Activated gamma-delta T cell (primary cell): ENCODE results near the gene CEBPA.
"Not testable (repeated sequence)": the region's sequence is repeated elsewhere in the genome, so short reads cannot be mapped to it uniquely, and the experiment has no call there.

Source experiments
- DNase-seq: peaks from one replicate; lab custom pipeline; 2025; lab: John Stamatoyannopoulos, UW

The CEBPA gene

GRCh38 chr19:33300894-33301143 is 1.5 kb downstream of the CEBPA start:
- no peak for DNase-seq

GRCh38 chr19:33300009-33300893 is 2.1 kb downstream of the CEBPA start:
- DNase-seq = no peak

- DNase-seq = no peak
Observed at GRCh38 chr19:33299051-33299688, 3.2 kb downstream of the CEBPA start.

GRCh38 chr19:33298146-33298911 is 4.0 kb downstream of the CEBPA start:
- no peak for DNase-seq

DNA sequence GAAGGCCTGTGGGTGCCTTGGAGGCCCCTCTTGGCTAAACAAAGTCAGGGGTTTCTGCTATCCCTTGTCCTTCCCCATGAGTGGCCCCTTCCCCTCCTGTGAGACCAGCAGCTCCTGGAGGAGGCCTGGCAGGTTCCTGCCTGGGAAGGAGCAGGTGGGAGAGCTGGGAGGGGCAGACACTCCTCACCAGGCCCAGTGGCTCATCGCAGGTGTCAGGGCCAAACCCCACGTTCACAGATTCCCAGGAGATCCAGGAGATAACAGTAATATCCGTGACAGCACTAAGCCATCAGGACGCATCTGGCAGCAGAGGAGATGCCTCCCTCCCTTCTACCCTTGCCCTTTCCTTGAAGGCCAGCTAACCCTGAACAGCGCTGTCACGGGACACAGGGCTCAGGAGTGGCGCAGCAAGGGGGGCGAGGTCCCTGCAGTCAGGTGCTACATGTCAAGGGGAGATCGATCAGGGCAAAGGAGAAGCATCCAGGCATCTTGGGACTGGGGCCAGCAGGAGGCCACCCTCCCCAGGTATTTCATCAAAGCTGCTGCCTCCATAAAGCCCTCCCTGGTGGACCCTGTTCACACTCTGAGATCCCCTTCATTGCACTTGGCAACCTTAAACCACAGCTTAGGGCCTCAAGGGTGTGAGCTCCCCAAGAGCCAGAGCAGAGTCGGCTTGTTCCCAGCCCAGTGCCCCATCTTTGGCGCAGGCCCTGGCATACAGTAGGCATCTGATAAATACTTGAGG is 4.8 kb downstream of the CEBPA start:
- DNase-seq = no peak

DNA sequence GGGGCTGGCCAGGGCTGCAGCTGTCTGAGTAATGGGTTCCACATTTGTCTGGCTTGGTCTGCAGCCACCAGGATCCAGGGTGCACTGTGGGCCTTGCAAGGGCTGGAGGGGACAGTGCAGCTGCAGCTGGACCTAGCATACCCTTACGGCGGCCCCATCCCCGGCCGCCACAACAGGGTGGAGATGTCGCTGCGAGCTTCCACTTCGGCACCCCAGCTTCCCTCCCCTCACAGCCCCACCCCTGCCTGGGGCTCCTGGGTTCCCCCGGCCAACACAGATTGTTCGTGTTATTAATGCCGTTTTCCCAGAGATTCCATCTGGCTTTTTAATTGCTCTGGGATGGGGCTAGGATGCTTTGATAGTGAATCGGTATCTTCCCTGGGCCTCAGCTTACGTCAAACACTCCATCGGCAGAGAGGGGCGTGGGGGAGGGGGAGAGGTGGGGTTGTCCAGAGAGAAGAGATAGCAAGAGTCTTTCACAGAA is 5.8 kb downstream of the CEBPA start:
- no peak for DNase-seq

DNA sequence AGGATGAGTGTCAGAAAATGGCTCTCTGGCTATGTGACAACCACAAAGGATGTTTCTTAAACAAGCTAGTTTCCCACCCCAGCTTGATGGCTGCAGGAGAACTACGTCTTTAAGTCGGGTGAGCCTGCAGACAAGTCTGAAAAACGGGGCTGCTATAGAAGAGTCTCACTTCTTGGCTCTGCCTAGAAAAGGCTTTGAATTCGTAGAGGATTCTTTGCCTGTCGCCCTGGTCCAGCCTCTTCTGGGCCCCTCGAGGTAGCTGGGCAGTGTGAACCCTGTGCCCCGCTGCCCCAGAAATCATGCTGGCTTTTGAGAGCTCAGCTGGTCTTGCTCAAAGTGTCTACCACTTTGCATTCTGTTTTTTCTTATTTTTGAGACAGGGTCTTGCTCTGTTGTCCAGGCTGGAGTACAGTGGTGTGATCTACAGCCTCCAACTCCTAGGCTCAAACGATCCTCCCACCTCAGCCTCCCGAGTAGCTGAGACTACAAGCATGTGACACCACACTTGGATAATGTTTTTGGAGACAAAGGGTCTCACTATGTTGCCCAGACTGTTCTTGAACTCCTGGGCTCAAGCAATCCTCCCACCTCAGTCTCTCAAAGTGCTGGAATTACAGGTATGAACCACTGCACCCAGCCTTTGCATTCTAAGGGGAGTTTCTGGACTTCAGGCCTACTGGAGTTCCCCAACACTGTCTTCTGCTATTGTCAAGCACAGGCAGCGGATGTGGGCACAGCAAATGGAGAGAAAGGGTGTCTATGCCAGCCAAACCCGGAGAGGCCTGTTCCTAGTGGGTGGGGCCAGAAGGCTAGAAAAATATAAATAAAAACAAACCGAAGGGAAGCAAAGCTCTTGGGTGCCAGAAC is 6.5 kb downstream of the CEBPA start:
- no peak for DNase-seq

GRCh38 chr19:33295046-33295445 is 7.3 kb downstream of the CEBPA start:
- not testable (repeated sequence) for DNase-seq

DNA sequence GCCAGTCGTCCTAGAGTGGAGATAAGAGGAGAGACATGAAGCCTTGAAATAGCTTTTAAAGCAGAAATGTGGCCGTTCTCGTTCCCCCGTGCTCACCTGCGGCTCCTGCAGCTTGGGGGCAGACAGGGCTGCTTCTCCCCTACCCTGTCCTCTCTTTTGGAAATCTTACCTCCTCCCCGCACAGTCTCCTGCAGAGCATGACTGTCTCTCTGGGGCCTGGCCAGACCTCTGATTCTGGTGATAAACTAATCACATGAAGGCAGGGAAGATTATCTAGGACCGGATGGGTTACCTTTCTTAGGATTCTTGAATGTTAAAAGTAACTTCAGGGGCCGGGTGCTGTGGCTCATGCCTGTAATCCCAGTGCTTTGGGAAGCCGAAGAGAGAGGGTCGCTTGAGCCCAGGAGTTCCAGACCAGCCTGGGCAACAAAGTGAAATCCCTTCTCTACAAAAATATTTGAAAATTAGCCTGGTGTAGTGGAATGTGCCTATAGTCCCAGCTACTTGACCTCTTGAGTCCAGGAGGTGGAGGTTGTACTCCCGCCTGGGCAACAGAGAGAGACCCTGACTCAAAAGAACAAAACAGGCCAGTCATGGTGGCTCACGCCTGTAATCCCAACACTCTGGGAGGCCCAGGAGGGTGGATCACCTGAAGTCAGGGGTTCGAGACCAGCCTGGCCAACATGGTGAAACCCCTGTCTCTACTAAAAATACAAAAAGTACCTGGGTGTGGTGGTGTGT is 8.1 kb downstream of the CEBPA start:
- DNase-seq = no peak

- DNase-seq = no peak
Observed at GRCh38 chr19:33293255-33294057, 8.9 kb downstream of the CEBPA start.

- no peak for DNase-seq
Observed at GRCh38 chr19:33292595-33293254, 9.6 kb downstream of the CEBPA start.

DNA sequence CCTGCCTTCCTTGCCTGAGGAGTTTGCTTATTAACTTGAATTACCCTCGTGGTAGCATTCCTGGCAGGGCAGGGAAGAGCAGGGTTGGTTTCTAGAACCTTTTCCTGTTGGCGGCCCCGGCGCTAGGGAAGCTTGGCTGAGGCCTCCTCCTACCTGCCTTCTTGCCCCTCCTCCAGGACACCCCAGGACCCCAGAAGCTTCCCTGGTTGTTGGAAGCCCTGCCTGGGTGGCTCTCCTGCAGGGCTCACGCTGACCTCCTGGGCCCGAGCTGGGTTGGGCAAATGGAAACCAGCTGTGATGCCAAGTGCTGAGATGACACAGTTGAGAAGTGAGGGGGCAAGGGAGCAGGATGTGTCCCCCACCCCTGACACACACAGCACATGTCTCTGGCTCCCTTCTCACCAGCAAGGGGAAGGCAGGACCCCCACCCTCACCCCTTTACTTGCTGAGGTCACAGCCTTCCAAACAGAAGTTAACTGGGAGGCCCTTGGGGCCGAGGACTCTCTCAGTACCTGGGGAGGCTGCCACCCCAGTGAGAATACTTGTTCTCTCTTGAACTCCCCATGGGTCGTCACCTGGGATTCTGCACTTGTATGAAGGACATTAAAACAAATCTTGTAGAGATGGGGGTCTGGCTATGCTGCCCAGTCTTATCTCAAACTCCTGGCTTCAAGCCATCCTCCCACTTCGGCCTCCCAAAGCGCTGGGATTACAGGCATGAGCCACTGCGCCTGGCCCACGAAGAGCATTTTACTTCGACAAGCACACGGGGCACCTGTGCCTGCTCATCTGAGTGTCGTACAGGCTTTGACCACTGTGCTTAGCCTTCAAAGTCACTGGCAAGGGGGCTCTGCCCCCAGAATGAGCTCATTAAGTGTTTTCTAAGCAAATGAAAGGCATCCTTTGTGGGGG is 10.5 kb downstream of the CEBPA start:
- DNase-seq = no peak

- DNase-seq = no peak
Observed at GRCh38 chr19:33290956-33291622, 11.2 kb downstream of the CEBPA start.

- no peak for DNase-seq
Observed at GRCh38 chr19:33290082-33290815, 12.1 kb downstream of the CEBPA start.

GRCh38 chr19:33289261-33289660 is 13.1 kb downstream of the CEBPA start:
- DNase-seq = no peak

GRCh38 chr19:33288666-33289065 is 13.7 kb downstream of the CEBPA start:
- DNase-seq = no peak

DNA sequence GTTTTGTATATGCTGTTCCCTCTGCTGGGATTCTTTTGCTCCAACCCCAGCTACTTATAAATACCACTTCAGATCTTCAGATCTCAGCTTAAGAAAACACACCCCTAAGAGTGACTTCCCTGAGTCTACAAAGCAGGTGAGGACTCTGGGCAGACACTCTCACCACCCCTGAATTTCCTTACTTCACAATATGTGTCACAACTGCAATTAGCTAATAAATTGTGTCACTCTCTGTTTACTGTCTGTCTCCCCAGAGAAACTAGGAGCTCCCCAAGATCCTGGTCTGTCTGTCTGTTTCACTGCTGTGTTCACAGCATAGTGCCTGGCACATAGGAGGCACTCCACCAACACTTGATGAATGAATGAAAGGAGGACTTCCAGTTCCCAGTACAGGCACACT is 14.4 kb downstream of the CEBPA start:
- DNase-seq = no peak
